ENCODE data around the gene PRM3.

Gene PRM3

GRCh38 chr16:11280616-11281522 is 7.4 kb upstream of the PRM3 start, which contains the start of gene PRM1:
PRM1 (minus strand) TSS chr16:11281330; CDS start chr16:11281238, 92 bp downstream.
- no peak for DNase-seq

- no peak for DNase-seq
Observed at GRCh38 chr16:11278681-11279628, 5.5 kb upstream of the PRM3 start.

- no peak for DNase-seq
Observed at GRCh38 chr16:11277607-11278337, 4.3 kb upstream of the PRM3 start.

GRCh38 chr16:11276896-11277593 is 3.6 kb upstream of the PRM3 start:
- DNase-seq, result no peak

- no peak for DNase-seq
Observed at GRCh38 chr16:11276143-11276895, 2.9 kb upstream of the PRM3 start, which contains the start of gene PRM2. PRM2 (minus strand) TSS chr16:11276480; CDS start chr16:11276370, 110 bp downstream.

- DNase-seq, result no peak
Observed at GRCh38 chr16:11274964-11275363, 1.5 kb upstream of the PRM3 start.

- no peak for DNase-seq
Observed at GRCh38 chr16:11273721-11274324, 394 bp upstream of the PRM3 start.

GRCh38 chr16:11272484-11272883 is 945 bp downstream of the PRM3 start:
- DNase-seq, result no peak

GRCh38 chr16:11271610-11272009 is 1.8 kb downstream of the PRM3 start:
- no peak for DNase-seq

- DNase-seq, result no peak
Observed at GRCh38 chr16:11270602-11271162, 2.7 kb downstream of the PRM3 start.

- no peak for DNase-seq
Observed at GRCh38 chr16:11268921-11269375, 4.5 kb downstream of the PRM3 start, which contains the start of gene TNP2. TNP2 (minus strand) TSS chr16:11269325; CDS start chr16:11269262, 63 bp downstream.

GRCh38 chr16:11265124-11265523 is 8.3 kb downstream of the PRM3 start:
- DNase-seq, result no peak

GRCh38 chr16:11264155-11264832 is 9.1 kb downstream of the PRM3 start:
- no peak for DNase-seq

- DNase-seq, result no peak
Observed at GRCh38 chr16:11263737-11264136, 9.7 kb downstream of the PRM3 start.

- DNase-seq, result no peak
Observed at GRCh38 chr16:11262915-11263314, 10.5 kb downstream of the PRM3 start.

GRCh38 chr16:11260596-11260966 is 12.8 kb downstream of the PRM3 start:
- no peak for DNase-seq

- no peak for DNase-seq
Observed at GRCh38 chr16:11259655-11260595, 13.5 kb downstream of the PRM3 start.
